A549 treated with AZD9567 at 1 μM for 4 hours (cell line): Measurements from ENCODE around the gene PON1. TPM values are rescaled to one million over a fixed set of nuclear protein-coding genes. Genes with fewer than 3 reads are reported as not detected.

Experiments
- total RNA-seq: library from RNA; stranded (reverse); fragments of 200-300 nt; extraction: Qiagen RNA extraction; gene quantifications from 5 replicates; pipeline ENCODE4 v1.2.3, GENCODE V29; 2022; ENCODE audit not compliant: insufficient read depth

The PON1 gene
- 0.83 to 1.3 TPM (median 0.95 TPM) in 4 of 5 replicates, not detected in the other for total RNA-seq

DNA sequence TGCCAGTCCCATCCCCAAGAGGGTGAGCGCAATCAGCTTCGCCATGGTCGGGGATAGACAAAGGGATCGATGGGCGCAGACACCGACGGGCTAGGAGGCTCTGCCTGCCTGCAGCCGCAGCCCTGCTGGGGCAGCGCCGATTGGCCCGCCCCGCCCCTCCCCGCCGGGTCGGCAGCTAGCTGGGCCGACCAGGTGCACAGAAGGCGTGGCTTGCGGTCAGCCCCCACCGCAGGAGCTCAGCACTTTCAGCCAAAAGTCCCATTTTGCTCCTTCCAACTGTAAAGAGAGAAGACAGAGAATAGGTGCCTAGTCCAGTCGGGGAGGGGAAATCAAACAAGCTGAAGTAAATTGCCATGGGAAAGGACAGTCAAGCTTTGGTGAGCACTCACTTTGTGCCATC lies at the start of gene PON1:
TSS of gene PON1 (minus strand) at position 102 of the 400 bp plus-strand sequence. CDS start at position 45, 57 bp downstream.

Other genes starting within 250 kb of the PON1 start
- 32.4 to 39.9 TPM (median 35.9 TPM) in 5 replicates for gene PON3, start 71.8 kb upstream of the PON1 start, total RNA-seq
- 314 to 365 TPM (median 336 TPM) in 5 replicates for gene PON2, start 110.5 kb upstream of the PON1 start, total RNA-seq
- gene ASB4, start 161.4 kb upstream of the PON1 start, total RNA-seq, result 0.17 to 0.65 TPM (median 0.39 TPM) in 4 of 5 replicates, not detected in the other